AG09319 (cell line): Measurements from ENCODE around the gene TMEM253.

ENCODE experiments used
- DNase-seq: peaks from one replicate; pipeline ENCODE4 v3.0.0-alpha.2; 2010; ENCODE audit warnings: low read depth; ENCODE audit errors: extremely low read depth
- CTCF ChIP-seq: IDR thresholded peaks from 2 replicates; pipeline ENCODE4 v1.5.1; 2011; ENCODE audit warnings: low read depth, mild to moderate bottlenecking, inconsistent platforms, low read length, moderate library complexity

TMEM253 gene

GRCh38 chr14:21066882-21067502 lies 33.9 kb upstream of the TMEM253 start:
- no peak for DNase-seq
- peak; percentile 12 for TF ChIP-seq CTCF

GRCh38 chr14:21068521-21069387 lies 32.1 kb upstream of the TMEM253 start:
- TF ChIP-seq CTCF: peak; percentile 74
- DNase-seq: no peak

GRCh38 chr14:21069388-21070082 lies 31.3 kb upstream of the TMEM253 start:
- DNase-seq: no peak
- TF ChIP-seq CTCF: no peak

- no peak for DNase-seq
- no peak for TF ChIP-seq CTCF
These were observed 30.7 kb upstream of the TMEM253 start, which contains the start of gene ARHGEF40 for GRCh38 chr14:21070083-21070609. Gene ARHGEF40 (plus strand): TSS chr14:21070304. CDS start chr14:21070397, 93 bp downstream.

GRCh38 chr14:21070610-21071224 lies 30.1 kb upstream of the TMEM253 start:
- no peak for DNase-seq
- TF ChIP-seq CTCF: no peak

- no peak for TF ChIP-seq CTCF
- peak; percentile 86 for DNase-seq
These were observed 29.4 kb upstream of the TMEM253 start for GRCh38 chr14:21071225-21072030.
